ENCODE results near the gene GAS7.
"Not testable (repeated sequence)": the region's sequence is repeated elsewhere in the genome, so short reads cannot be mapped to it uniquely, and the experiment has no call there.

The GAS7 gene

GRCh38 chr17:10067446-10068143 lies 130.8 kb downstream of the GAS7 start:
- no peak for DNase-seq

DNA sequence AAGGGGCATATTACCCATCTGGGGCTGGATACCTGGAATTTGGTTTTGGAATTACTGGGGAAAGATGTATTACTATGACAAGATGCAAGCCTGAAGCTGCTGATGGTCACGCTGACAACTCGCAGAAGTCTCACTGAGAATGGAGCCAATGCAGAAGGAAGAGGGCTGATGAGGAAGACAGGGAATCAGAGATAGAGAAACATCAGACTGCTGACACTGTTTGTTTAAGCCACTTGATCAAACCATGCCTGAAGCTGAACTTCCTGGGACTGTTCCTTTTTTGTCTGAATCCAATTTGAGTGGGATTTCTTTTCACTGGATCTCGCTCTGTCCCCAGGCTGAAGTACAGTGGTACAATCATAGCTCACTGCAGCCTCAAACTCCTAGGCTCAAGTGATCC lies 133.9 kb downstream of the GAS7 start:
- DNase-seq, result no peak

DNA sequence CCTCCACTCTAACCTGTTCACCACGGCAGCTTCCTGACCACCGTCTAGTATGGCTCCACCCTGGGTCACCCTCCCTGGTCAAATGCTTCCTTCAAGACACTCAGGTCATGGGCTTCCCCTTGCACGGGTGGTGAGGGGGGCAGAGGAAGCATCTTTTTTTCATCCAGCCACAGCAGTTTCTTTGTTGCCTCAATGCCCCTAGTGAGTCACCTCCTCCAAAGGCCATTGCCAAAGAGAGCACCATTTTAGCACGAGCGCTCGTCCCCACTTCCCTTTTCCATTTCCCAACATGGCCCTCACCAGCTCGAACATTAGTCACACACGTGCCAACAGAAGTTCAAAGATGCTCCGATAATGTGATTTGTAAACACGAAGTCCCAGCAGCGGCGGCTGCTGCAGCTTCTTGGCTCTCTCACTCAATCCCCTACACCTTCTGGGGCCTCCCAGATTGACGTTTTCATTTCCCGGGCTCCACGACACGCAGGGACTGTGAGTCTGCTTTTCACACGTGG lies 134.6 kb downstream of the GAS7 start:
- no peak for DNase-seq

DNA sequence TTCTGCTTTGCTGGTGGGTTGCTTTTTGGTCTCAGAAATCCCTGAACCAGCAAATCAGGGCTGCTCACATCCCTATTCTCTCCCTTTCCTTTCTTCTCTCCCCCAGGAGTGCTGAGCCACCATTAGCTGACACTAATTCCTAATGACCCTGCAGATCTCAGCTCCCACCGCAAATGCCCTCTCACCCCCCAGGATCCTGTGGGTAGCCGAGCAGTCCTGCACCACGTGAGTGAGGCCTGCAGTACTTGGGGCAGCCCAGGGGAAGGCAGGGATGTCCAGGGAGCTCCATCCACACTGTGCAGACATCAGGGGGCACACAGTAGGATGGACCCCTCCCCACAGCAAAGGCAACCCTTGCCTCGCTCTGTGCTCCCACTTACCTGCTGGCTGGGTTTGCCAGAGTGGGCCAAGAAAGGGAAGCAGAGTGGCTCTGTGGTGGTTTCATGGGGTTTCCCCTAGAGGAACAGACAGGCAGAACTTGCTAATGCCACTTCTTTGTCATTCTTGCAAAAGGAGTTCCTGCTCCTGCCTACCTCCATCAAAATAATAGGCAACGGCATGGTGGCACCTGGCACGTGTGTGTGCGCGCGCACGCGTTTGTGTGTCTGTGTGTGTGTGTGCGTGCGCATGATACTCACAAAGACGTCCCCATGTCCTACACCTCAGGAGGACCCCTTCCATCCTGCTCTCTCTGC lies 135.6 kb downstream of the GAS7 start:
- no peak for DNase-seq

- DNase-seq, result no peak
Measured at GRCh38 chr17:10061111-10061845, 137.1 kb downstream of the GAS7 start.

- no peak for DNase-seq
Measured at GRCh38 chr17:10060526-10060925, 137.9 kb downstream of the GAS7 start.

DNA sequence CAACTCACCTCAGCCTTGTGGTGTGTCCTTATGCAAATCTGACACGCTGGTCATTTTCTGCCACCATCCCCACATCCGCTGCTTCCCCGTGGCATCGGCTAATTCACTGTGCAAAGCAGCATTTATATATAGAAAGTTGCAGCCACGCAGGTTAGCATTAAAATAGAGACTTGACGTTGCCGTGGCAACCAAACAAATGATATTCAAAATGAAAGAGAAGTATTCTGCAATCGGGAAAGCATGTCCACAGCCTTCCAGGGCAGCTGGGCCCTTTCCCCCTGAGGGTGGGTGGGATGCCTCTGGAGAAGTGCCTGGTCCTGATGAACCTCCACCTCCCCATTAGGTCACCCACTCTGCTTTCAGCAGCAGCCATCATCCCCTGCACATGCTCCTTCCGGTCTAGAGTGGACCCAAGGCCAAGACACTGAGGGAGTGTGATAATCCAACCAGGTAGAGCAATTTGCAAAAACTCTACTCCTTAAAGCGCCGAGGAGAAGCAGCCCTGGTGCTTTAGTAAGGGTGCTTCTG lies 138.7 kb downstream of the GAS7 start:
- no peak for DNase-seq

DNA sequence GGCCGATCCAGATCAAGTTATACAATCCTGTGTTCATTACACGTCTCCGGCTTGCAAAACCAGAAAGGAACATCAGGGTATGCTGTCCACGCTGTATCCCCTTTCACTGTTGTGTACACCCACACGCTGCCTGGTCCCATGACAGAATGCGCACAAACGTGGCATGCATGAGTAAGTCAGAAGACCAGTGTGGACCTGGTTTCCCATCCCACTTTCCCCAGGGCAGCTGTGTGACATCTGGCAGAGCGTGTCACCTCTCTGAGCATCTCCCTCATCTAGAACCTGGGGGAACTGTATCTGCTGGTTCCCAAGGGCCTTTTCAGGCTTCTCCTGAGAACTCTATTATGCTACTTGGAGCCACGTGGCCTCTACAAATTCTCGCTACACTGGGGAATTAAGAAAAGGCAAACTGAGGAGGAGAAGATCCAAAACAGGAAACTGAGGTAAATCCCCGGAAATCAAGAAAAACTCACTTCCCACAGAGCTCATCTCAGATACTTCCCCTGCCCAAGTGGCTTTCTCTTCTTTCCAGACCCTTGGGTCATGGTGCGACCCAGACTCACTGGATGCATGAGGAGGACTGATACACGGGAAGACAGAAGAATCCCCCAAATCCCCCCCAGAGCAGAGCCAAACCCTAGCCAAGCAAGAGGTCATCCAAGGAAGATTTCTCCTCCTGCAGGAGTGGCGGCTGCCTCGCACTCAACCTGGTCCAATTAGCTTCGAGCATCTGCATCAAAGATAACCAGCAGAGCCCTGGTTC lies 139.3 kb downstream of the GAS7 start:
- DNase-seq, result no peak

DNA sequence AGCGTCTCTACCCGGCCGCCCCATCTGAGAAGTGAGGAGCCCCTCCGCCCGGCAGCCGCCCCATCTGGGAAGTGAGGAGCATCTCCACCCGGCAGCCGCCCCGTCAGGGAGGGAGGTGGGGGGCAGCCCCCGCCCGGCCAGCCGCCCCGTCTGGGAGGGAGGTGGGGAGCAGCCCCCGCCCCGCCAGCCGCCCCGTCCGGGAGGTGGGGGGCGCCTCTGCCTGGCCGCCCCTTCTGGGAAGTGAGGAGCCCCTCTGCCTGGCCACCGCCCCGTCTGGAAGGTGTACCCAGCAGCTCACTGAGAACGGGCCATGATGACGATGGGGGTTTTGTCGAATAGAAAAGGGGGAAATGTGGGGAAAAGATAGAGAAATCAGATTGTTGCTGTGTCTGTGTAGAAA lies 140.9 kb downstream of the GAS7 start:
- DNase-seq, result not testable (repeated sequence)

DNA sequence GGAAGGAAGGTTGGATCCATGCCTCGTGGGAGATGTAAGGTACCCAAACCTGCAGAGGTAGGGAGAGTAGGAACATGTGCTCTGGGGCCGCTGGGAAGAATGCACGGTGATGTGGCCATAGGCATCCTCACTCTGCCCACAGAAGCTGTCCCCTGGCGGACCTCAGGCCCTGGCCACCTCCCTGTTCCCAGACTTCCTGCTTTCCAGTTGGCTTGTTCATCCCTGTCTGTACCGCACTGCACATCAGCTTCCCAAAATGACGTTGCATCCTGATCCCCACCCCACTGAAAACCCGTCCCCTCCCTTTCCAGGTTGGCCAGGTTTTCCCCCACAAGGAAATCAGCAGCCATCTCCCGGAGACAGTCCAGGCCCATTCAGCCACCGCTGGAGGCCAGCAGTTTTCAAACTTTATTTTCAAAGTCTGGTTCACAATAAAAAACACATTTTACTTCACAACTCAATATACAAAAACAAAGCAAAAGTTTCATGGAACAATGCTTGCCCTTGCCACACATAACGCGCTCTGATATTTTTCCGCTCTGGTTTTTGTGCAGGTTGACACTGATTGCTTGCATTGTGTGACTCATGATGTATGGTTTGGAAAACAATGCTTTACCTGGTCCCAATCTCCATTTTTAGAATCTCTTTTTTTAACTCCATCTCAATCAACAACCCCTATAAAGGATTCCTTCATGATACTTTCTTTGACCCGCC lies 143.0 kb downstream of the GAS7 start:
- DNase-seq, result no peak

DNA sequence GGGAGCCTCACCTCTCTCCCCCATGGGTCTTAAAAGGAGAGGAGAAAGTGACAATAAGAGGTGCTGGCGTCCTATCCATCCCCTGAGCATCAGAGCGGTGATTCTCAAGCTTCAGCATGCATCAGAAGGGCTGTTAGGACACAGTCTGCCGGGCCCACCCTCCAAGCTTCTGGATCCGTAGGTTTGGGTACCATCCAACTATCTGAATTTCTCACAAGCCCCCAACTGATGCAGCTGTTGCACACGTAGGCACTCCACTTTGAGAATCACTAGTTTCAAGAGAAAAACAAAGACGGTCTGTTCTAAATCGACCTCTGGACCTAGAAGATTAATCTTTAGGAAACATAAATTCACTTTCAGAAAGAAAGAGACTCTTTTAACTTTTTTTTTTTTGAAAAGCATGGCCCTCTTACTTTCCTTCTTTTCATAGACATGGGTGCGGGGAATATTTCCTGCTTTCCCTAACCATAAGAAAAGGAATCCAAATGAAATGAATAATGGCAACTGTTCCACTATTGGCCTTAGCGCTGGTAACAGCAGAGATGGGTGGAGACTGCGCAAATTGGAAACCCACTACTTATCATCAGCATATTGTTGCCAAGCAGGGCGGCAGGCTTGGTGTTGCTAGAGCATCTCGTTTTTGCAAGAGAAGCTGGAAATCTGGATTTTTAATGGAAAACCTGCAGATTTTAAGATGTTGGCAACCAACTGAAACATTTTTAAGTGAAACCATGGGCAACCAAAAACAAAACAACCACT lies 144.4 kb downstream of the GAS7 start:
- no peak for DNase-seq

DNA sequence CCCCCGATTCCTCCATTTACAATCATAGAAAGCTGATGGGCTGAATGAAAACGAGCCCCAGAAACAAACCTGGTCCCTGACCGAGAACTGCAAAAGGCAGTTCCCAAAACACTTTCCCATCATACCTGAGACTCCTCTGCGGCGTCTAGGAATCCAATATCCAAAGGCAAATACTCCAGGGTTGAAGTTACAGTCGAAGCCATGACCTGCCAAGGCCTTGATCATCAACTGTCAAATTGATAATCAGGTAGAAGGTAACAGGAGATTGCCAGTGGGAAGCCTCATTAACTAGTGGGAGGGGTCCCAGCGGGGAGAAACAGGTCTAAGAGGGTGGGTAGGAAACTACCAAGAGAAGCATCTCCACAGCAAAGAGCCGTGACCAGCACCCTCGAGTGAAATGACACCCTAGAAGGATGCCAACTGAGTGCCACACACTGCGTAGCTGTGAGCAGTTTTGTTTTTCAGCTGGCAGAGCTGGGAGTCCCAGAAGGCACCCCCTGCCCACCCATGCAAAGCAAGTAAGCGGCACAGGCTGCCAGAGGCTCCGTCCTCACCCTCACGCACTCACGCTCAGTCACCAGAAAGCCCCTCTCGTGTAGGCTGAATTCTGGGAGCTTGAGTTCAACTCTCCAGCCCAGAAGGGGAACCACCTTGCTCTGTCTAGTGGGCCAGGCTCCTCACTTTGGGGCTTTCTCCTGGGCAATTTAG lies 146.1 kb downstream of the GAS7 start:
- no peak for DNase-seq

GRCh38 chr17:10051112-10051511 lies 147.3 kb downstream of the GAS7 start:
- no peak for DNase-seq

GRCh38 chr17:10050597-10051101 lies 147.8 kb downstream of the GAS7 start:
- no peak for DNase-seq

DNA sequence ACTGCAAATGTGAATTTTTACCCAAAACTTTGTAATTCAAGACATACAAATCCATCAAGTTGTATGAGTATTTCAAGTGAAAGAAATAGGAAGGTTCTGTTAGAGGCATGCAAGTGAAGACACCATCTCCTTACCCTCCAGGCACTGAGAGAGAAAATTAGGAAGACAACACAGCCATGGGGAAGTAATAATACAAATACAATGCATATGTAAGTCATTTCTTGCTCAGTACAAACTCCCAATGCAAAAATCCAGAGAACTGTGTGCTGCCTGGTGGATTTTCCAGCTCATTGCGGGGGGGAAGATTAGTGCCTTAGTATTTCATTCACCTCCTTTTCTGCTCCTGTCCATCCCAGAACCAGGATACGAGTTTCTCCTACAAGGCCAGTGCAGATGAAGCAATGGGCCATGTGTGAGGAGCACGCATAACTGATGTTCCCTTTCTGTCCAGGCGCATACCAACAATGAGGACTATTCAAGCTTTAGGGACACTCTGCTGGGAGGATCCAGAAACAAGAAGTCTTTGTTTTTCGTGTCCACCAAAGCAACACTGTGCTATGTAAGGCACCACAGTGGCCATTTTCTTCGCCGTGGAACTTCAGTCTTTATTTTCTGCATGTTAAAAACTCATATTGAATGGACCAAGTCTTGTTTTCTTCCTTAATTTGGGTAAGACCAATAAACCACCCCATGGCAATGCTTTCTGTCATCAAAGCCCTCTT lies 149.6 kb downstream of the GAS7 start:
- DNase-seq, result no peak

GRCh38 chr17:10046786-10047785 lies 151.3 kb downstream of the GAS7 start:
- DNase-seq, result no peak

DNA sequence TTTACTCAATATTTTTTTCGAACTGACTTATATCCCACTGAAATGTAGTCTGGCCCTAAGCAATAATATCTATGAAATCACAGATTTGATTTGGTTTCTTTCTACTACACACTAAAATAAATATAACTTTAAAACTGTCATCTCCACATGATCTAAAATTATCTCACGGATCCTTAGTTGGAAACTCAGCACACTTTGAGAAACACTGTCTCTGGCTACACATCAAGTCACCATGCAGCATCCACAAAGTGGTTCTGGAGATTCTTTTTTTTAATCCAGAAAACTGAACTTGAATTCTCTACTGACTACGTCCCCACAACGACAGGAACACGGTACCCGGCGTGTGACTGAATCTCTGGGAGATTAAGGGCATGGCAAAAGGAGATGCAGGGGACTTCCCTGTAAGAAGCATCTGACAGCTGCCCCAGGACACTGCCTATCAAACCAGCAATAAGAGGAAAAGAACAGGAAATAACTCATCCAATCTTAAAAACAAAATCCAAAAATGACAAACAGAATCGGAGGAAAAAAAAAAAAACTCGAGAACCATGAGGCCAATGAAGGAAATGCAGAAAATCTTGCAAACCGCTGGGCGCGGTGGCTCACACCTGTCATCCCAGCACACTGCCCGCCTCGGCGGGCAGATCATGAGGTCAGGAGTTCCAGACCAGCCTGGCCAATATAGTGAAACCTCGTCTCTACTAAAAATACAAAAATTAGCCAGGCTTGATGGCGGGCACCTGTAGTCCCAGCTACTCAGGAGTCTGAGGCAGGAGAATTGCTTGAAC lies 152.3 kb downstream of the GAS7 start:
- no peak for DNase-seq

Measured in NCI-H1436 (cell line).